ENCODE data around the gene SEMA3D. TPM values are rescaled to one million over a fixed set of nuclear protein-coding genes. Genes with fewer than 3 reads are reported as not detected.

Gene SEMA3D
- total and polyA plus RNA-seq, 2 donors (not counting 3 experiments of a cell fraction or from before 2014, with no cell fraction given) = 9.9 to 10.3 TPM

DNA sequence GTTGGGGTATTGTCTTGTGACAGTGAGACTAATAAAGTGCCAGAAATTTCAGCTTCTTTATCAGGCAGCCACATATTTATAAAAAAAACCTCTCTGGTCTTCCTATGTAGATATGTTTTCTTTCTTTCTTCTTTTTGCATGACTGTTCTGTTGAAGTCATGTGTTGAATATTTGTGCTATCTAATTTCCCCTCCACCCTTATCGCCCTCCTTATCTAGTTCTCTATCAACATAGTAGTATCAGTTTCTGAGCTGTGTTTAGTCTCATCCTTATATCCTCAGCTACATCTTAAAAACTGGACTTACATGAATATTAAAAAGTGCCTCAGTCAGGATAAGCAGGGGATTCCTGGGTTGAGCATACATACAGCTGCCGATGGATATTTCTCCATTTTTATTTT is 53.9 kb downstream of the SEMA3D start:
- Histone ChIP-seq H3K27ac (ENCODE audit: insufficient read depth, low read depth, low read length) (no peak overlapping the region), H2AFZ (ENCODE audit: low read depth, low read length) (no peak overlapping the region), H3K9me3 (replicated peaks; ENCODE audit: control insufficient read depth, insufficient read depth, low read length) (no peaks in the 10 kb centered on the region), H3K9me1 (replicated peaks; ENCODE audit: control insufficient read depth, extremely low read depth, insufficient read depth, low read length) (no peaks in the 10 kb centered on the region), H3K4me2 (ENCODE audit: insufficient read depth, low read length) (no peak overlapping the region), H3K4me3 (replicated peaks in 1 of 3; ENCODE audit: insufficient read depth in 1 of 3, low read depth in 1 of 3, low read length in 3 of 3) (no peak overlapping the region), H3K27me3 (ENCODE audit: control insufficient read depth in 2 of 2, insufficient read depth in 2 of 2, low read length in 2 of 2) (no peaks in the 10 kb centered on the region), H3K4me1 (ENCODE audit: control insufficient read depth, extremely low read depth, insufficient read depth, low read length) (peaks cover 18% of the 10 kb centered on the region), H4K20me1 (replicated peaks; ENCODE audit: control insufficient read depth, extremely low read depth, insufficient read depth, low read length) (no peaks in the 10 kb centered on the region), H3K36me3 (ENCODE audit: control insufficient read depth in 2 of 2, extremely low read depth in 1 of 2, insufficient read depth in 2 of 2, low read length in 2 of 2) (no peaks in the 10 kb centered on the region), H3K79me2 (ENCODE audit: control insufficient read depth, insufficient read depth, low read length) (no peaks in the 10 kb centered on the region), H3K9ac (replicated peaks; ENCODE audit: extremely low read depth, insufficient read depth, low read length) (no peak overlapping the region)
- DNase-seq (ENCODE audit: low read depth, low spot score) (no peak), FAIRE-seq (no peak)
- CTCF ChIA-PET = interaction anchor here (1.3 to 1.5 kb wide), 3 partner anchors 10 to 1197 kb away, joined by 3 to 4 read pairs (median 4); no protein-coding TSS in a partner anchor
- dilution Hi-C loops (cut with MboI; ENCODE audit: extremely low pct_ligation_motif_present, low sequenced_read_pairs) = no loop called here
- intact Hi-C loops (cut with micrococcal nuclease) = no loop called here
- POLR2A ChIA-PET = interaction anchor here (0.5 kb wide), 1 partner anchor 485 kb away, joined by 4 read pairs; no protein-coding TSS in a partner anchor
- TF ChIP-seq GATA2 (IDR thresholded peaks at IDR 0.05; ENCODE audit: insufficient read depth, insufficient read length, low read depth, low read length) = no peak
- no peak for TF ChIP-seq JUN (IDR thresholded peaks at IDR 0.05; ENCODE audit: borderline replicate concordance, insufficient read depth, insufficient read length, low read depth)
- no peak for TF ChIP-seq MYC (IDR thresholded peaks at IDR 0.05; ENCODE audit: low read depth, low read length)
- TF ChIP-seq CTCF (IDR thresholded peaks at IDR 0.05; ENCODE audit: extremely low read depth in 1 of 2, insufficient read depth in 1 of 2, low read depth in 1 of 2, low read length in 2 of 2) = no peak
- TF ChIP-seq, protein P1, sequence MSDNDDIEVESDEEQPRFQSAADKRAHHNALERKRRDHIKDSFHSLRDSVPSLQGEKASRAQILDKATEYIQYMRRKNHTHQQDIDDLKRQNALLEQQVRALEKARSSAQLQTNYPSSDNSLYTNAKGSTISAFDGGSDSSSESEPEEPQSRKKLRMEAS (IDR thresholded peaks at IDR 0.05; ENCODE audit: insufficient read depth, insufficient read length) = no peak
- TF ChIP-seq EZH2 (IDR thresholded peaks at IDR 0.05; ENCODE audit: borderline replicate concordance, low read depth, low read length, severe bottlenecking) = no peak
- no peak for TF ChIP-seq POLR2A (IDR thresholded peaks at IDR 0.05; ENCODE audit: low read depth, low read length)
- no peak for TF ChIP-seq FOS (IDR thresholded peaks at IDR 0.05; ENCODE audit: borderline replicate concordance, insufficient read depth, low read length)
- TF ChIP-seq POLR2AphosphoS5 (IDR thresholded peaks at IDR 0.05; ENCODE audit: insufficient read depth, low read depth, low read length) = no peak
- BruUV-seq (replicated peaks) = no TSS peak

Measured in endothelial cell of umbilical vein (primary cell).